ENCODE results near the gene CRYZL1.

GRCh38 chr21:33567914-33568313 lies 73.6 kb downstream of the CRYZL1 start:
- TF ChIP-seq ZNF274 (IDR thresholded peaks at IDR 0.05; ENCODE audit: low read depth, low read length) (no peak), SUZ12 (IDR thresholded peaks at IDR 0.05; ENCODE audit: extremely low read depth, insufficient read depth, insufficient read length) (no peak), YY1 (IDR thresholded peaks at IDR 0.05; ENCODE audit: insufficient read depth, insufficient read length) (no peak)
